ENCODE data around the gene PTPRM. TPM values are rescaled to one million over a fixed set of nuclear protein-coding genes. Genes with fewer than 3 reads are reported as not detected.

The PTPRM gene
- total RNA-seq, 1 donor from 2014 or later = 13.9 TPM

DNA sequence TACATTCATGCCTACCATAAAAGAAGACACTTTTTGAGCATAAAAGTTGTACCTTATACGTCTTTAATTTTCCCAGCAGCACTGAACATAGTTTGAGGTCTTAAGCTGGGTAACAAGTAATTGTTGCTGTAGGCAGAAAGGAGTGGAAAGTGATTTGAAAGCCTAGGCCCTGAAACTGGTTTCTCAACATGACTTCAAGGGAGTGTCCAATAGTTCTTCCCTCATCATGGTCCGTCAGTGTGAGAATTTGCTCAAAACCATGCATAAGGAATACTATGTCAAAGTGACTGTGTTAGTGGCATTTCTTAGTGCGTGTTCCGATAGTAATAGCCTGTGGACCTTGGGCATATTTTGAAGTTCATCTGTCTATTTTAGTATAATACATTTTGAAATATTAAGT is 463.1 kb downstream of the PTPRM start:
- no peaks in the 10 kb centered on the region for H3K79me2 ChIP-seq (ENCODE audit: low read depth)
- no peaks in the 10 kb centered on the region for H3K36me3 ChIP-seq
- no peak overlapping the region for H3K27ac ChIP-seq
- H3K36me3 Mint-ChIP-seq = peaks cover 6% of the 10 kb centered on the region
- no peaks in the 10 kb centered on the region for H4K20me1 ChIP-seq (ENCODE audit: low read depth)
- no peak overlapping the region for H3K27ac Mint-ChIP-seq
- no peaks in the 10 kb centered on the region for H3K27me3 Mint-ChIP-seq (ENCODE audit: insufficient read depth, low read depth)
- H3K4me2 ChIP-seq = no peak overlapping the region
- no peak overlapping the region for H3K4me3 Mint-ChIP-seq
- H3K4me1 ChIP-seq = no peaks in the 10 kb centered on the region
- H3K9ac ChIP-seq = no peak overlapping the region
- no peak overlapping the region for H2AFZ ChIP-seq (replicated peaks)
- DNase-seq (ENCODE audit: low spot score) = no peak
- TF ChIP-seq EZH2 (IDR thresholded peaks at IDR 0.05) (no peak), EZH2phosphoT487 (IDR thresholded peaks at IDR 0.05) (no peak)
- TF ChIP-seq, protein P1, sequence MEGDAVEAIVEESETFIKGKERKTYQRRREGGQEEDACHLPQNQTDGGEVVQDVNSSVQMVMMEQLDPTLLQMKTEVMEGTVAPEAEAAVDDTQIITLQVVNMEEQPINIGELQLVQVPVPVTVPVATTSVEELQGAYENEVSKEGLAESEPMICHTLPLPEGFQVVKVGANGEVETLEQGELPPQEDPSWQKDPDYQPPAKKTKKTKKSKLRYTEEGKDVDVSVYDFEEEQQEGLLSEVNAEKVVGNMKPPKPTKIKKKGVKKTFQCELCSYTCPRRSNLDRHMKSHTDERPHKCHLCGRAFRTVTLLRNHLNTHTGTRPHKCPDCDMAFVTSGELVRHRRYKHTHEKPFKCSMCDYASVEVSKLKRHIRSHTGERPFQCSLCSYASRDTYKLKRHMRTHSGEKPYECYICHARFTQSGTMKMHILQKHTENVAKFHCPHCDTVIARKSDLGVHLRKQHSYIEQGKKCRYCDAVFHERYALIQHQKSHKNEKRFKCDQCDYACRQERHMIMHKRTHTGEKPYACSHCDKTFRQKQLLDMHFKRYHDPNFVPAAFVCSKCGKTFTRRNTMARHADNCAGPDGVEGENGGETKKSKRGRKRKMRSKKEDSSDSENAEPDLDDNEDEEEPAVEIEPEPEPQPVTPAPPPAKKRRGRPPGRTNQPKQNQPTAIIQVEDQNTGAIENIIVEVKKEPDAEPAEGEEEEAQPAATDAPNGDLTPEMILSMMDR (IDR thresholded peaks at IDR 0.05) = no peak
- no peaks in the 10 kb centered on the region for H3K9me3 ChIP-seq (ENCODE audit: low read depth)
- peaks cover 3% of the 10 kb centered on the region for H3K9me3 Mint-ChIP-seq
- peaks cover 5% of the 10 kb centered on the region for H3K4me1 Mint-ChIP-seq
- no peak overlapping the region for H3K4me3 ChIP-seq
- no peaks in the 10 kb centered on the region for H3K27me3 ChIP-seq
- H3F3A ChIP-seq (ENCODE audit: low read depth) = no peaks in the 10 kb centered on the region

DNA sequence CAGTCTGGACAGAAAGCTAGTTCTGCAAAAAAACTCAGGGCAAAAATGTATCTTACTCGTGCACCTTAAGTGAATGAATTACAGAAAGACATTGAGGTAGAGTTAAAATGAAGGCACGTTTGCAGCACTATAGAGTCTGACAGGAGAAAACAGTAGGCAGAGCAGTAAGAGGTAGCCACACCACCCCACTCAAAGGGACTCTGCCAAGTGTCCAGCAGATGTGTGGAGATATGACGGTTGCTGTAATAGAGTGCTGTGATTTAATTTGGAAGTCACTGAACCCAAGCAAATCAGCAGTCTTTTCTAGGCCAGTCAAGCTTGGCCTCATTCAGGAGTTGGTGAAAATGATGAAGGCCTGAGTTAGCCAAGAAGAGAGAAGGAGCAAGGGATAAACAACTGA is 464.4 kb downstream of the PTPRM start:
- no peak for DNase-seq (ENCODE audit: low spot score)
- no peak overlapping the region for H3K4me3 Mint-ChIP-seq
- TF ChIP-seq EZH2phosphoT487 (IDR thresholded peaks at IDR 0.05) = no peak
- TF ChIP-seq, protein P1 (IDR thresholded peaks at IDR 0.05) = no peak
- TF ChIP-seq EZH2 (IDR thresholded peaks at IDR 0.05) = no peak
- Histone ChIP-seq H3K27me3 (no peaks in the 10 kb centered on the region), H3K4me1 (no peaks in the 10 kb centered on the region), H3K4me2 (no peak overlapping the region), H3K79me2 (ENCODE audit: low read depth) (no peaks in the 10 kb centered on the region), H3F3A (ENCODE audit: low read depth) (no peaks in the 10 kb centered on the region), H3K4me3 (no peak overlapping the region), H4K20me1 (ENCODE audit: low read depth) (no peaks in the 10 kb centered on the region), H3K9ac (no peak overlapping the region), H2AFZ (replicated peaks) (no peak overlapping the region), H3K36me3 (no peaks in the 10 kb centered on the region), H3K9me3 (ENCODE audit: low read depth) (no peaks in the 10 kb centered on the region), H3K27ac (no peak overlapping the region)
- peaks cover 3% of the 10 kb centered on the region for H3K9me3 Mint-ChIP-seq
- H3K27ac Mint-ChIP-seq = no peak overlapping the region
- H3K27me3 Mint-ChIP-seq (ENCODE audit: insufficient read depth, low read depth) = no peaks in the 10 kb centered on the region
- peaks cover 5% of the 10 kb centered on the region for H3K4me1 Mint-ChIP-seq
- peaks cover 7% of the 10 kb centered on the region for H3K36me3 Mint-ChIP-seq

DNA sequence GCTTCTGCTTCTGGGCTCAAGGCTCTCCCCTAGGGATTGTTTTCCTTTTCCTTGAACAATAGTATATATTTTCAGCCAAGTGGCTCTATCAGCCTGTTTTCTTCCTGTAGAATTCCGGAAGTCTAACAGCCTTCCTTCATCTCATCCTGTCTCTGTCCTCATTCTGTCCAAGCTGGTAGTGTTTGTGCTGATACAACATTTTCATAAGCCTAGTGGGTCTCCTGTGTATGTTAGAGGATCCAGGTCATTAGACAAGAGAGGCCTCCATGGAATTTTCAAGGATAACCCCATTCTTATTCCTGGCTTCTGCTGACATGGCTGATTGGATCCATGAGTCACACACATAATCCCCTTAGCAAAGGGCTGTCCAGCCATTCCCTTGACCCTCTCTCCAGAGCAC is 467.6 kb downstream of the PTPRM start:
- no peaks in the 10 kb centered on the region for H3K27me3 Mint-ChIP-seq (ENCODE audit: insufficient read depth, low read depth)
- Histone ChIP-seq H3K27ac (no peak overlapping the region), H3F3A (ENCODE audit: low read depth) (no peaks in the 10 kb centered on the region), H2AFZ (replicated peaks) (no peak overlapping the region), H3K9ac (no peak overlapping the region), H3K9me3 (ENCODE audit: low read depth) (no peaks in the 10 kb centered on the region), H3K4me2 (no peak overlapping the region), H4K20me1 (ENCODE audit: low read depth) (no peaks in the 10 kb centered on the region), H3K36me3 (no peaks in the 10 kb centered on the region), H3K27me3 (no peaks in the 10 kb centered on the region), H3K4me1 (no peaks in the 10 kb centered on the region), H3K79me2 (ENCODE audit: low read depth) (no peaks in the 10 kb centered on the region), H3K4me3 (no peak overlapping the region)
- peaks cover 7% of the 10 kb centered on the region for H3K4me1 Mint-ChIP-seq
- peaks cover 7% of the 10 kb centered on the region for H3K36me3 Mint-ChIP-seq
- no peak overlapping the region for H3K4me3 Mint-ChIP-seq
- no peak for TF ChIP-seq EZH2phosphoT487 (IDR thresholded peaks at IDR 0.05)
- TF ChIP-seq EZH2 (IDR thresholded peaks at IDR 0.05) = no peak
- TF ChIP-seq, protein P1 (IDR thresholded peaks at IDR 0.05) = no peak
- no peak overlapping the region for H3K27ac Mint-ChIP-seq
- DNase-seq (ENCODE audit: low spot score) = no peak
- peaks cover 3% of the 10 kb centered on the region for H3K9me3 Mint-ChIP-seq

Measured in neural progenitor cell (in vitro differentiated cells).